NCI-H1436 treated with DMSO at 0.1 percent for 48 hours (cell line): Measurements from ENCODE around the gene SRBD1.

Experiments
- DNase-seq: peaks from one replicate; lab custom pipeline; 2025; lab: John Stamatoyannopoulos, UW

Gene SRBD1

GRCh38 chr2:45595721-45596435 is 15.2 kb downstream of the SRBD1 start:
- no peak for DNase-seq

DNA sequence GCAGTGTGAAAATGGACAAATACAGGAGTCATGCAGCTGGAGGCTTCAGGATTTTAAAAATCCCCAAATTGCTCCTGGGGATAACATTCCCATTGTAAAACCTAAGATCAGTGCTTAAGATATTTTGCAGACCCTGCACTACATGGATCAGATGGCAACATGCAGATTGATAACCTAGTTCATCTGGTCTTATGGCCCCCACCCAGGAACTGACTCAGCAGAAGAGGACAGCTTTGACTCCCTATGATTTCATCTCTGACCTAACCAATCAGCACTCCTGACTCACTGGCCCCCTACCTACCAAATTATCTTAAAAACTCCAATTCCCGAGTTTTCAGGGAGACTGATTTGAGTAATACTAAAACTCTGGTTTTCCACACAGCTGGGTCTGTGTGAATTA is 20.0 kb downstream of the SRBD1 start:
- no peak for DNase-seq

- no peak for DNase-seq
These were observed 22.8 kb downstream of the SRBD1 start for GRCh38 chr2:45588158-45588829.

GRCh38 chr2:45586600-45586999 is 24.5 kb downstream of the SRBD1 start:
- DNase-seq, result no peak

- DNase-seq, result no peak
These were observed 25.7 kb downstream of the SRBD1 start for GRCh38 chr2:45585267-45585861.

DNA sequence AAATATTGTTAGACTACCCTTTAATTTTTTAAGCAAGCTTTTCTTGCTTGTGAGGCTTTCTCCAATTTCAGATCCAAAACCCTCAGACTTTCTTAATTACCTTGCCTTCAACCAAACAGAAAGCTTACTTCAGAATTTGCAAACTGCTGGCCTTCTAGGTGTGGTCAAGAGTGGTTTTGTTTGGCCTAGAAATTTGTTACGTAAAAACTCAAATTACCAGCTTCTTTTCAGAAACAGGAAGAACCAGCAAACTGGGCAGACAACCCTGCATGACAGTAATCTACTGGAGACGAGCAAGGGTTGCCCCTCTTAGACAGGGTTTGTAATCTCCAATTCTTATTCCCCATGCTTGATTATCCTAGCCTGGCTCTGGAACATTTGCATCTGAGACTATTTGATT is 27.1 kb downstream of the SRBD1 start:
- DNase-seq, result no peak

- no peak for DNase-seq
These were observed 28.5 kb downstream of the SRBD1 start for GRCh38 chr2:45582522-45582921.

GRCh38 chr2:45578056-45578843 is 32.8 kb downstream of the SRBD1 start:
- no peak for DNase-seq

- no peak for DNase-seq
These were observed 33.6 kb downstream of the SRBD1 start for GRCh38 chr2:45577441-45577840.

GRCh38 chr2:45575881-45576280 is 35.2 kb downstream of the SRBD1 start:
- DNase-seq, result no peak

- DNase-seq, result no peak
These were observed 38.1 kb downstream of the SRBD1 start for GRCh38 chr2:45572979-45573378.

GRCh38 chr2:45571940-45572339 is 39.1 kb downstream of the SRBD1 start:
- no peak for DNase-seq

- no peak for DNase-seq
These were observed 40.3 kb downstream of the SRBD1 start for GRCh38 chr2:45570671-45571334.

GRCh38 chr2:45568935-45569334 is 42.1 kb downstream of the SRBD1 start:
- no peak for DNase-seq

- no peak for DNase-seq
These were observed 42.9 kb downstream of the SRBD1 start for GRCh38 chr2:45567974-45568789.

DNA sequence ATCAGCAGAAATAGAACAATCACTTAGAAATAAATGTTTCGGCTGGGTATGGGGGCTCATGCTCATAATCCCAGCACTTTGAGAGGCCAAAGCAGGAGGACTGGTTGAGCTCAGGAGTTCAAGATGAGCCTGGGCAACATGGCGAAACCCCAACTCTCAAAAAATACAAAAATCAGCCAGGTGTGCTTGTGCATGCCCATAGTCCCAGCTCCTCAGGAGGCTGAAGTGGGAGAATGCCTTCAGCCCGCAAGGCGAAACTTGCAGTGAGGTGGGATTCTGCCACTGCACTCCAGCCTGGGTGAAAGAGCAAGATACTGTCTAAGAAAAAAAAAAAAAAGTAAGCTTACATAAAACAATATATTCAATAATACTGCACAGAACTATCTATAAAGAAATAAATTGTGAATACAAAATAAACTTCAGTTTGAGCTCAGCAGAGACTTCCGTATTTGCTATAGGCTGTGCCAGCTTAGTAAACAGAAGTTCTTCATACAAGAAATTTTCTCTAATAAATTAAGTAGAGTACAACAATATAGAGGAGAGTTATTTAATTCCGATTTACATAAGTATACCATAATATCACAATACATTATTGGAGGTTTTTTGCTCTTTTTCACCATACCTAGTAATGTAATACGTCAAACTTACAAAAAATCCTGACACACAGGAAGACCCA is 43.6 kb downstream of the SRBD1 start:
- no peak for DNase-seq

- no peak for DNase-seq
These were observed 51.6 kb downstream of the SRBD1 start for GRCh38 chr2:45559436-45559835.

DNA sequence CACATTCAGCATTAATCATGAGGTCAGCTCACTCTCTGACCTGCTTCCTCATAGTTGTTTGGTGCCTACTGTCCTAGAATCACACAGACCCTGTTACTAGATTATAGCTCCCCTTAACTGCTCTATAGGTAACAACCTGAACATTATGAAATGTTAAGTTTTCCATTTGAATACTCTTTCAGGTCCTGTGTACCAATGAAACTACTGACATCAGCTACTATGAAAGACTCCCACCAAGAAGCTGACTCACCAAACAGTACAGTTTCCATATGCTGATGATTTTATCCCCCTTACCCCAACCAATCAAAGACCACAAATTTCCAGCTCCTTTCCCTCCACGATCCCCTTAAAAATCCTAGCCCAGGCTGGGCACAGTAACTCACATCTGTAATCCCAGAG is 56.3 kb downstream of the SRBD1 start:
- no peak for DNase-seq

GRCh38 chr2:45554073-45554741 is 56.9 kb downstream of the SRBD1 start:
- DNase-seq, result no peak

- no peak for DNase-seq
These were observed 59.2 kb downstream of the SRBD1 start for GRCh38 chr2:45551862-45552261.
